ENCODE measurements around the gene PRDM16. TPM values are rescaled to one million over a fixed set of nuclear protein-coding genes. Genes with fewer than 3 reads are reported as not detected.

PRDM16 gene
- total RNA-seq, 1 experiment from 2014 or later: 5.3 TPM

GRCh38 chr1:3116560-3116959 is 47.6 kb downstream of the PRDM16 start:
- CTCF ChIA-PET: no interaction called here
- POLR2A ChIA-PET: no interaction called here
- no peaks in the 10 kb centered on the region for H3K4me1 Mint-ChIP-seq (ENCODE audit: low read depth, unreplicated experiment)

GRCh38 chr1:3117879-3118278 is 48.9 kb downstream of the PRDM16 start:
- H3K27me3 ChIP-seq (replicated peaks; ENCODE audit: control insufficient read depth, insufficient read depth, low read length): no peaks in the 10 kb centered on the region
- no peak for DNase-seq
- H3K27ac Mint-ChIP-seq (ENCODE audit: unreplicated experiment): no peak overlapping the region
- H3K4me3 ChIP-seq (ENCODE audit: low read depth, low read length): no peak overlapping the region
- no peaks in the 10 kb centered on the region for H3K36me3 ChIP-seq (ENCODE audit: control insufficient read depth, insufficient read depth, low read length)
- intact Hi-C loops (cut with micrococcal nuclease; ENCODE audit: unreplicated experiment): no loop called here
- H3K9me3 Mint-ChIP-seq (ENCODE audit: unreplicated experiment): no peaks in the 10 kb centered on the region
- H3K4me1 Mint-ChIP-seq (ENCODE audit: low read depth, unreplicated experiment): no peaks in the 10 kb centered on the region
- ChIA-PET POLR2A (no interaction called here), CTCF (no interaction called here)
- no peaks in the 10 kb centered on the region for H3K4me1 ChIP-seq
- no peak for TF ChIP-seq CTCF (IDR thresholded peaks at IDR 0.05; ENCODE audit: insufficient read depth in 1 of 2, low read depth in 1 of 2, low read length in 1 of 2, severe bottlenecking in 1 of 2, unreplicated experiment in 1 of 2)
- no peaks in the 10 kb centered on the region for H3K9me3 ChIP-seq
- no TSS peak for BruUV-seq (replicated peaks)
- H3K36me3 Mint-ChIP-seq (ENCODE audit: insufficient read depth, unreplicated experiment): no peaks in the 10 kb centered on the region
- H3K27me3 Mint-ChIP-seq (ENCODE audit: insufficient read depth, unreplicated experiment): no peaks in the 10 kb centered on the region
- H3K4me3 Mint-ChIP-seq (ENCODE audit: unreplicated experiment): no peak overlapping the region

More at GRCh38 chr1:3116560-3116959, 47.6 kb downstream of the PRDM16 start:
- Mint-ChIP-seq H3K9me3 (ENCODE audit: unreplicated experiment) (no peaks in the 10 kb centered on the region), H3K36me3 (ENCODE audit: insufficient read depth, unreplicated experiment) (no peaks in the 10 kb centered on the region), H3K4me3 (ENCODE audit: unreplicated experiment) (no peak overlapping the region), H3K27me3 (ENCODE audit: insufficient read depth, unreplicated experiment) (no peaks in the 10 kb centered on the region), H3K27ac (ENCODE audit: unreplicated experiment) (no peak overlapping the region)
- Histone ChIP-seq H3K9me3 (no peaks in the 10 kb centered on the region), H3K4me3 (ENCODE audit: low read depth, low read length) (no peak overlapping the region), H3K4me1 (no peaks in the 10 kb centered on the region), H3K36me3 (ENCODE audit: control insufficient read depth, insufficient read depth, low read length) (no peaks in the 10 kb centered on the region), H3K27me3 (replicated peaks; ENCODE audit: control insufficient read depth, insufficient read depth, low read length) (no peaks in the 10 kb centered on the region)
- no peak for DNase-seq
- TF ChIP-seq CTCF (IDR thresholded peaks at IDR 0.05; ENCODE audit: insufficient read depth in 1 of 2, low read depth in 1 of 2, low read length in 1 of 2, severe bottlenecking in 1 of 2, unreplicated experiment in 1 of 2): no peak
- no TSS peak for BruUV-seq (replicated peaks)
- intact Hi-C loops (cut with micrococcal nuclease; ENCODE audit: unreplicated experiment): no loop called here

- no TSS peak for BruUV-seq (replicated peaks)
- Histone ChIP-seq H3K36me3 (ENCODE audit: control insufficient read depth, insufficient read depth, low read length) (no peaks in the 10 kb centered on the region), H3K9me3 (no peaks in the 10 kb centered on the region), H3K4me1 (no peaks in the 10 kb centered on the region), H3K4me3 (ENCODE audit: low read depth, low read length) (no peak overlapping the region), H3K27me3 (replicated peaks; ENCODE audit: control insufficient read depth, insufficient read depth, low read length) (no peaks in the 10 kb centered on the region)
- TF ChIP-seq CTCF (IDR thresholded peaks at IDR 0.05; ENCODE audit: insufficient read depth in 1 of 2, low read depth in 1 of 2, low read length in 1 of 2, severe bottlenecking in 1 of 2, unreplicated experiment in 1 of 2): no peak
- Mint-ChIP-seq H3K36me3 (ENCODE audit: insufficient read depth, unreplicated experiment) (no peaks in the 10 kb centered on the region), H3K27me3 (ENCODE audit: insufficient read depth, unreplicated experiment) (no peaks in the 10 kb centered on the region), H3K4me3 (ENCODE audit: unreplicated experiment) (no peak overlapping the region), H3K27ac (ENCODE audit: unreplicated experiment) (no peak overlapping the region), H3K9me3 (ENCODE audit: unreplicated experiment) (no peaks in the 10 kb centered on the region), H3K4me1 (ENCODE audit: low read depth, unreplicated experiment) (no peaks in the 10 kb centered on the region)
- intact Hi-C loops (cut with micrococcal nuclease; ENCODE audit: unreplicated experiment): no loop called here
- CTCF ChIA-PET: interaction anchor here (0.6 kb wide), 1 partner anchor 98 kb away, joined by 3 read pairs; no protein-coding TSS in a partner anchor
- POLR2A ChIA-PET: no interaction called here
- DNase-seq: no peak
Observed at GRCh38 chr1:3119061-3119460, 50.1 kb downstream of the PRDM16 start.
